ENCODE data around the gene HTR4. TPM values are rescaled to one million over a fixed set of nuclear protein-coding genes. Genes with fewer than 3 reads are reported as not detected.

The HTR4 gene
- total and polyA plus RNA-seq, 2 donors (not counting 3 experiments of a cell fraction or from before 2014, with no cell fraction given) = not detected

GRCh38 chr5:148636353-148636752 lies 18.0 kb downstream of the HTR4 start:
- POLR2A ChIA-PET = no interaction called here
- H3K36me3 ChIP-seq (ENCODE audit: control insufficient read depth in 2 of 2, extremely low read depth in 1 of 2, insufficient read depth in 2 of 2, low read length in 2 of 2) = no peaks in the 10 kb centered on the region
- DNase-seq (ENCODE audit: low read depth, low spot score) (no peak), FAIRE-seq (no peak)
- peaks cover 4 to 6% of the 10 kb centered on the region in 2 experiments for H3K27me3 ChIP-seq (ENCODE audit: control insufficient read depth in 2 of 2, insufficient read depth in 2 of 2, low read length in 2 of 2)
- no peaks in the 10 kb centered on the region for H3K79me2 ChIP-seq (ENCODE audit: control insufficient read depth, insufficient read depth, low read length)
- no peaks in the 10 kb centered on the region for H3K4me1 ChIP-seq (ENCODE audit: control insufficient read depth, extremely low read depth, insufficient read depth, low read length)
- H2AFZ ChIP-seq (ENCODE audit: low read depth, low read length) = no peak overlapping the region
- no peak overlapping the region for H3K27ac ChIP-seq (ENCODE audit: insufficient read depth, low read depth, low read length)
- intact Hi-C loops (cut with micrococcal nuclease) (no loop called here), dilution Hi-C loops (cut with MboI; ENCODE audit: extremely low pct_ligation_motif_present, low sequenced_read_pairs) (no loop called here)
- CTCF ChIA-PET = interaction anchor here (1.1 kb wide), 1 partner anchor 108 kb away, joined by 3 read pairs; no protein-coding TSS in a partner anchor
- no TSS peak for BruUV-seq (replicated peaks)
- no peak overlapping the region for H3K4me3 ChIP-seq (replicated peaks in 1 of 3; ENCODE audit: insufficient read depth in 1 of 3, low read depth in 1 of 3, low read length in 3 of 3)
- H3K4me2 ChIP-seq (ENCODE audit: insufficient read depth, low read length) = no peak overlapping the region
- H3K9me1 ChIP-seq (replicated peaks; ENCODE audit: control insufficient read depth, extremely low read depth, insufficient read depth, low read length) = no peaks in the 10 kb centered on the region
- H3K9me3 ChIP-seq (replicated peaks; ENCODE audit: control insufficient read depth, insufficient read depth, low read length) = no peaks in the 10 kb centered on the region
- H3K9ac ChIP-seq (replicated peaks; ENCODE audit: extremely low read depth, insufficient read depth, low read length) = no peak overlapping the region
- TF ChIP-seq FOS (IDR thresholded peaks at IDR 0.05; ENCODE audit: borderline replicate concordance, insufficient read depth, low read length) (no peak), EZH2 (IDR thresholded peaks at IDR 0.05; ENCODE audit: borderline replicate concordance, low read depth, low read length, severe bottlenecking) (no peak), CTCF (IDR thresholded peaks at IDR 0.05; ENCODE audit: extremely low read depth in 1 of 2, insufficient read depth in 1 of 2, low read depth in 1 of 2, low read length in 2 of 2) (no peak), MYC (IDR thresholded peaks at IDR 0.05; ENCODE audit: low read depth, low read length) (no peak), GATA2 (IDR thresholded peaks at IDR 0.05; ENCODE audit: insufficient read depth, insufficient read length, low read depth, low read length) (no peak), POLR2AphosphoS5 (IDR thresholded peaks at IDR 0.05; ENCODE audit: insufficient read depth, low read depth, low read length) (no peak), POLR2A (IDR thresholded peaks at IDR 0.05; ENCODE audit: low read depth, low read length) (no peak)
- no peaks in the 10 kb centered on the region for H4K20me1 ChIP-seq (replicated peaks; ENCODE audit: control insufficient read depth, extremely low read depth, insufficient read depth, low read length)
